C4-2B (cell line): ENCODE data around the gene PARD3.

Experiments
- ZFX ChIP-seq: fragments of 450-650 bp; IDR thresholded peaks from 2 replicates; pipeline ENCODE4 v1.6.1; 2017
- TF ChIP-seq, protein P1 (sequence below): fragments of 450-650 bp; conservative IDR thresholded peaks from 2 replicates; pipeline ENCODE4 v1.5.1; 2017; ENCODE audit warnings: mild to moderate bottlenecking

DNA sequence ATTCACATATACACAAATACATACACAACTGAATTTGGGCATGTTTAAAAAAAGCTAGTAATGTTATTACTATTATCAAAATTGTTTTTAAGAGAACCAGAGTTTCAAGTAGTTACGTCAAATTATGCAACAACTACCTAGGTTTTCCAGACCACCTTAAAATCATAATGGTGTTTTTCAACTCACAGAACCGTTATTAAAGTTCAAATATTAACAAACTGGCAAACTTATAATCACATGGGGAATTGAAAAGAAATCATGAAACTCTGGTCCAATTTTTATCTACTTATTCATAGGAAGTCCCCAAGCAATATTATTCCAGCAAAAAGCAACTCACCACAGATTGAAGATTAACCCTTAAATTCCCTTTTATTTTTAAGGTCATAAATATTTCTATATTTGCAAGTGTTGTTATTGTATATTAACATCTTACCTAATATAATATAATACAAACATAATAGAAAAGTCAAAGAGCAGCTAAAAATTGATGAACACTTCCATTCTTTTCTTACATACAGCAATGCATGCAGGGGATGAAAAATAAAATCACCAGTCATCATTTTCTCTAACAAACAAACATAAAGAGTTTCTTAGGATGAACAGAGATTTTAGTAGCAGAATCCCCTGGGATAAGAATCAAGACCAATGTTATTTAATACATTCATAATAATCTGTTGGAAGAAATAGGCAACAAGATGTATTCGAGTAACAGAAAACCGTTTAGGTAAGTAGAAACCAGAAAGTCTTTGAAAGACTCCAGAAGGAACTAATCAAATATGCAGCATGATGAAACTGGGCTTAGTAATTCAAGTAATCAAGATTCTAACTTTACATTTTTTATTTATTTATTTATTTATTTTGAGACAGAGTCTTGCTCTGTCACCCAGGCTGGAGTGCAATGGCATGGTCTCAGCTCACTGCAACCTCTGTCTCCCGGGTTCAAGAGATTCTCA is 391.1 kb downstream of the PARD3 start:
- TF ChIP-seq, protein P1, sequence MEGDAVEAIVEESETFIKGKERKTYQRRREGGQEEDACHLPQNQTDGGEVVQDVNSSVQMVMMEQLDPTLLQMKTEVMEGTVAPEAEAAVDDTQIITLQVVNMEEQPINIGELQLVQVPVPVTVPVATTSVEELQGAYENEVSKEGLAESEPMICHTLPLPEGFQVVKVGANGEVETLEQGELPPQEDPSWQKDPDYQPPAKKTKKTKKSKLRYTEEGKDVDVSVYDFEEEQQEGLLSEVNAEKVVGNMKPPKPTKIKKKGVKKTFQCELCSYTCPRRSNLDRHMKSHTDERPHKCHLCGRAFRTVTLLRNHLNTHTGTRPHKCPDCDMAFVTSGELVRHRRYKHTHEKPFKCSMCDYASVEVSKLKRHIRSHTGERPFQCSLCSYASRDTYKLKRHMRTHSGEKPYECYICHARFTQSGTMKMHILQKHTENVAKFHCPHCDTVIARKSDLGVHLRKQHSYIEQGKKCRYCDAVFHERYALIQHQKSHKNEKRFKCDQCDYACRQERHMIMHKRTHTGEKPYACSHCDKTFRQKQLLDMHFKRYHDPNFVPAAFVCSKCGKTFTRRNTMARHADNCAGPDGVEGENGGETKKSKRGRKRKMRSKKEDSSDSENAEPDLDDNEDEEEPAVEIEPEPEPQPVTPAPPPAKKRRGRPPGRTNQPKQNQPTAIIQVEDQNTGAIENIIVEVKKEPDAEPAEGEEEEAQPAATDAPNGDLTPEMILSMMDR, result no peak
- TF ChIP-seq ZFX, result no peak
